GM21447 (cell line): ENCODE data around the gene CDX1.

Source experiments
- ATAC-seq: cut with Tn5 transposase; IDR thresholded peaks from one replicate; pipeline ENCODE4 v1.9.1; 2021; ENCODE audit not compliant: unreplicated experiment

CDX1 gene

DNA sequence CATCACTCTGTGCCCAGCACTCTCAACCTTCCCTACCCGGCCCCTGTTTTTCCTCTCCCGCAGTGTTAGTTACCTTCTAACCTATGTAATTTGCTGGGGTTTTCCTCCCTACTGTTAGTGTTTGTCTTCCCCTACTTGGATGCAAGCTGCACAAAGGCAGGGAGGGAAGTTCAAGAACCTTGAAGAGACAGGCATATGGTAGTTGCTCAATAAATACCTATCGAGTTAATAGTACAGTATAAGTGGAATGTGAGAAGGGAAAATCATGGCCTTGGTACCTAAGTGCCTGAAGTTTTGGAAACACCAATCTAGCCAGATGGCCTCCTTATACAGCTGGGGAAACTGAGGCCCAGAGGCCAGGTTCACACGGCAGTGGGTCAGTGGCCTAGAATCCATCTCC is 35.1 kb upstream of the CDX1 start:
- ATAC-seq, result no peak

- no peak for ATAC-seq
These were observed 34.4 kb upstream of the CDX1 start for GRCh38 chr5:150131978-150132694.

DNA sequence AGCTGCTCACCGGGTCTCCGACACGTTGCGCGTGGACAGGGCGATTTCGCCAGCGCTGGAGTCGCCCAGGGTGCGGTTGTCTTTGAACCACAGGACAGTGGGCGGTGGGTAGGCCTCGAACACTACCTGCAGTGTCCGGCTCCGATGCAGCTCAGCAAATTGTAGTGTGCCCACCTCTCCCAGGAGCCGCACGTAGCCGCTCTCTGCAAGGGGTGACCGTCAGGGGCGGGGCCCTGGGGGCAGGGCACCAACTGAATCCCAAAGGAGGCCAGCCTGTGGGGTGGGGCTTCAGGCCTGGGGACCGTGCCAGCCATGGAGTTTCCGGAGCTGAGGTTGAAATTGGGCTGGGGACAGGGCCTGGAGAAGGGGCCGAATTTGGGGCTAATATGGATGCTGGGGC is 33.8 kb upstream of the CDX1 start:
- ATAC-seq, result no peak

GRCh38 chr5:150133581-150134197 is 32.9 kb upstream of the CDX1 start:
- ATAC-seq, result no peak

GRCh38 chr5:150134198-150134588 is 32.4 kb upstream of the CDX1 start:
- no peak for ATAC-seq

DNA sequence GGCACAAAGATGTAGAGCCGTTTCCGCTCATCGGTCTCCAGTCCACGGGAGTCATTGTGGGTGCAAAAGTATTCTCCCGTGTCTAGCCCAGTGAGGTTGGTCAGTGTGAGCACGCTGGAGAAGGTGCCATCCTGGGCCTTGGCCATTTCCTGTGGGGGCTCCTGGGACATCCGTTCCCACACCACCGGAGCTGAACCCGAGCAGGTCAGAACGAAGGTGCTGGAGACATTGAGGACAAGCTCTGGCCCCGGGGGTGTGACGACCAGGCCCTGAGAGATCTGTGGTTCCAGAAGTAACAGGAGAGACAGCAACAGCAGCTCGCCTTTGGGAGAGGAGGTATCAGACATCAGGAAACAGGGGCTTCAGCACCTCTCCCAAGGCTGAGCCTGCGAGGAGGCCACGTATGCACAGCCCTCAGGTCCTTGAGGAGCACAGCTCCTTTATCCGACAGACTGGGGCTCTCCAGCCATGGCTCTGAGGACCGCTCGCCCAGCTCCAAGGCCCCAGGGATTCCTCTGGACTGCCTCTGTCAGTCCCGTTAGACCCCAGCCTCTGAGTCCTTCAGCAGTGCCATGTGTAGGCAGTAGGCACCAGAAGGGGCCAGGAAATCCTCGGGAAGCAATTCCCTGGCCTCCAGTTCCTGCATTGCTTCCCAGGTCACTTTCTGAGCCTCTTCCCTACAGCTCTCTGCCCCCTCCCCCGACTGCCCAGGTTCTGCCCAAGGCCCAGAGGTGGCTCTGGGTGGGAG is 30.8 kb upstream of the CDX1 start:
- ATAC-seq, result no peak

GRCh38 chr5:150136305-150137167 is 30.0 kb upstream of the CDX1 start:
- ATAC-seq, result no peak

- no peak for ATAC-seq
These were observed 29.2 kb upstream of the CDX1 start for GRCh38 chr5:150137168-150137957.

DNA sequence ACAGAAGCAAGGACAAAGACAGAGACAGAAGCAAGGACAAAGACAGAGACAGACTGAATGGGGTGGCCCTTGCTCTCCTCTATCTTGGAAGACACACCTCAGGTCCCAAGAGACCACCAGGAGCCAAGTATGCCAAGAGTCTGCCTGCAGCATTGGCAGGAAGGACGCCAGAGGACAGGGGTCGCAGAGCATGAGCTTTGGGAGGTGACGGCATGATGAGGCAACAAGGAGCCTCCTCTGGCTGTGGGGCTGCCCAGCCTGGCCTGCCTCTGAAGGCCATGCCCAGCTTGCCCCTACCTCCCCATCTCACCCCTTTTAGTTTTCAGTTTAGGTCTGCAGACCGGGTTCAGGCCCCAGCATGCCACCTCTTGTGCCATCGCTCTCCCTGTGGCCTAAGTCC is 28.6 kb upstream of the CDX1 start:
- ATAC-seq, result no peak

GRCh38 chr5:150138551-150139265 is 27.9 kb upstream of the CDX1 start:
- ATAC-seq, result no peak

DNA sequence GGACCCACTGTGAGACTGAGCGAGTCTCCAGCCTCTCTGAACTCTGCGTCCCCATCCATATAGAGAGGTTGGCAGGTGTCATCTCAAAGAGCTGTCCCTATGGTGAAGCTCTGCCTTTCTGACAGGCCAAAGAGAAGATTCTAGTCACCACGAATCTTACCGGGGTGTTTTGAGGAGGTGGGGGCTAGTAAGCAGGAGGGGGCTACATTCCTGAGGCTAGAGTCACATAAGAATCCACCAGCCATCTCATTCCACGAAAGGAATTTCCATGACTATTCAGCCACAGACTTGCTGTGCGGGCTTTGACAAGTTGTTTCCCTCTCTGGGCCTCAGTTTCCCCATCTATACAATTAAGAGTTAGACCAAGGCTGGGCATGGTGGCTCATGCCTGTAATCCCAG is 27.2 kb upstream of the CDX1 start:
- ATAC-seq, result no peak

DNA sequence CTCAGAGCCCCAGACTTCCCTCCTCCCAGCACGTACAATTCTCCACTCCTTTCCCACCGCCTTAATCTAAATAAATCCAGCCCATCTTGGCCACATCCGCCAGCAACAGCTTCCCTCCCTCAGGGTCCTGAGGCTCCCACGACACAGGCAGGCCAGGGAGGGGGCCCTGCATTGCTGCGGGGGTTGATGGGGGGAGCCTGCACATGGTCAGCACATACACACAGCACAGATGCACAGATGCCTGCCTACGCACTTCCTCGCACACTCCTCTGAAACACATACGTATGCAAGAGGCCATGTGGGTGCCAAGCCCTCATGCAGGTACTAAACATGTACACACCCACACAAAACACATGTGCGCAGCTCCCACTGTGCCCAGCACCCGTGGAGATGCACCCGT is 25.7 kb upstream of the CDX1 start:
- no peak for ATAC-seq

- ATAC-seq, result no peak
These were observed 24.9 kb upstream of the CDX1 start for GRCh38 chr5:150141544-150142184.

DNA sequence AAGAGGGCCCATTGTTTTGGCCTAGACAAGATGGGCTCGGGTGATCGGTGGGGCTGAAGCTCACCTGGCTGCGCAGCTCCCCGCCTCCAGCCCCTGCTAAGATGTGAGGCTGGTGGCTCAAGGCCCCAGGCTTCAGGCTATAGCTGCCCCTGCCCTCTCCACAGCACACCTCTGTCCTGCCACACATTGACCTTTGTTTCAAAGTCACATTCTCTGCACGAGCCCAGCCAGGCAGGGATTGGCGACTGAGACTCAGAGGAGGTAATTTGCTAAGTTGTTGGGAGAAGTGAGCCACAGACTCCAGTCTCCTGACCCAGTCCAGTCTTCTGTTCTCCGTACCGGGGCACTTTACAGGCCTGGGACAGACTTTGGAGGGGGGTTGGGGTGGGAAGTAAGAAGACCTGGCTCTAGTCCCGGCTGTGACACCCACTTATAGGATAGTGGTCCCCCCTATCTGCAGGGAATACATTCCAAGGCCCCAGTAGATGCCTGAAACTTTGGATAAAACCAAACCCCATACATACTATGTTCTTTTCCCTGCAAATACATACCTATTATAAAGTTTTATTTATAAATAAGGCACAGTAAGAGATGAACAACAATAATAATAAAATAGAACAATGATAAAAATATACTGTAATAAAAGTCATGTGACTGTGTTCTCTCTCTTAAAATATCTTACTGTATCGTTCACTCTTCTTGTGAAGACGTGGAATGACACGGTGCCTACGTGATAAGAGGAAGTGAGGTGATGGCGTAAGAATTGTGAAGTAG is 24.2 kb upstream of the CDX1 start:
- no peak for ATAC-seq

DNA sequence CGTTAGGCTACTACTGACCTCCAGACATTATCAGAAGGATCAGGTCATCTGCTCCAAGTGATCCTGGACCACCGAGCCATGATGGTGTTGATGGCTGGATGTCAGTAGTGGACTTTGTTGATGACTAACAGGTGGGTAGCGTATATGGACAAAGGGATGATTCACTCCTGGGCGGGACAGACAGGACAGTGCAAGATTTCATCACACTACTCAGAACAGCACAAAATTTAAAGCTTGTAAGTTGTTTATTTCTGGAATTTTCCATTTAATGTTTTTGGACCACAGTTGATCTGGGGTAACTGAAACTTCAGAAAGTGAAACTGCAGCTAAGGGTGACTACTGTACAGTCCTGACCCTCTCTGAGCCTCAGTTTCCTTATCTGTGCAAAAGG is 23.6 kb upstream of the CDX1 start:
- ATAC-seq, result no peak

DNA sequence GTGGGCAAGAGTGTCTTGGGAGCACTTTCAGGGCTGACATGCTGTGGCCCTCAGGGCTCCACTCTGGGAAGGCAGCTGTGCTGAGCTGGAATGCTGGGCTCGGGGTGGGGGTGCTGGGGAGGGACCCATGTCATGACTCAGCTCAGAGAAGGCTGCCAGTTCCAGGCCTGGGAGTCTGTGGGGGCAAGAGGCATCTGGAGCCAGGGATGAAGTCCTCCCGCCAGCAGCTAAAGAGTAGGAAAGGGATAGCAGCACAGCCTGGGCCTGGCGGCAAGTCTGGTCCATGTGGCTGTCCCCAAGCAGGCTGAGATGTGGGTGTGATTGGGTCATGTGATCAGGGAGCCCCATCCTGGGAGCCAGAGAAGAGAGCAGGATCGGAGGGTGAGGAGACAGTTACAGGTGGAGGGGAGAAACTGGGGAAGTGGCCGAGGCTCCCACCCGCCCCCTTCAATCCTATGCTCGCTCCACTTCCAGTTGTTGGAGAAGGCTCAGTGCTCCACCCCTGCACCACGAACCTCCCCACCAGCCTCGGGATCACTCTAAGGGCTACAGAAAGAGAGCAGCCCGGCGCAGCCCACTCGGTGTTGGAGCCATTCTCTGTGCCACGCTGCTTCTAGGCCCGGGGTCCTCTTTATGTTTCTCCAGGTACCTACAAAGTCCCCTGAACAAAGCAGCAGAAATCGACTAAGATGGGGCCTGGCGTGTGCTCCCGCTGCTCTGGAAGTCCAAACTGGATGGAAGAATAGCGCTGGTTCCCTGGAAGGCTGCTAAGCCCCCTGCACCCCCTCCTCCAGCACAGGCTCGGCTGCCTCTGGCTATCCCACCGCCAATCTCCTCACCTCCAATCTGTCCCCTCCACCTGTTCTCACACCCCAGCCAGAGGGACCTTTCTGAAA is 23.0 kb upstream of the CDX1 start:
- ATAC-seq, result no peak

GRCh38 chr5:150144246-150144801 is 22.3 kb upstream of the CDX1 start:
- ATAC-seq, result no peak
